CD14-positive monocyte (primary cell): ENCODE results near the gene PTPN14. TPM values are rescaled to one million over a fixed set of nuclear protein-coding genes. Genes with fewer than 3 reads are reported as not detected.

Experiments used
- DNase-seq, 3 donors: peaks; one replicate each; pipeline ENCODE4 v3.0.0-alpha.2; 2011 to 2022
- H2AFZ ChIP-seq: 2 replicates; pipeline ENCODE4 v1.6.0; 2012; ENCODE audit warnings: mild to moderate bottlenecking, low read depth, low read length, inconsistent platforms; ENCODE audit not compliant: insufficient read depth, poor library complexity, severe bottlenecking
- H3K27ac ChIP-seq, 2 donors: 1 replicate in 1 of 2; 2 replicates in 1 of 2; pipeline ENCODE4 v1.5.1; 2012 to 2013; ENCODE audit warnings: low read length in 2 of 2, control low read depth in 1 of 2, inconsistent platforms in 1 of 2, low read depth in 1 of 2, mild to moderate bottlenecking in 1 of 2
- H3K27me3 ChIP-seq, 2 donors: one replicate each; pipeline versions ENCODE4 v1.6.0 to v1.6.1; 2011 to 2013; ENCODE audit warnings: low read length in 2 of 2; ENCODE audit not compliant: control insufficient read depth in 2 of 2, insufficient read depth in 2 of 2
- H3K36me3 ChIP-seq, 2 donors: replicated peaks in 1 of 2; 1 replicate in 1 of 2; 2 replicates in 1 of 2; pipeline versions ENCODE4 v1.5.1 to v1.6.1; 2012 to 2013; ENCODE audit warnings: low read length in 2 of 2, control low read depth in 1 of 2, inconsistent platforms in 1 of 2, mild to moderate bottlenecking in 1 of 2; ENCODE audit not compliant: insufficient read depth in 2 of 2, control insufficient read depth in 1 of 2
- H3K4me1 ChIP-seq, 2 donors: 1 replicate in 1 of 2; 2 replicates in 1 of 2; pipeline versions ENCODE4 v1.5.1 to v1.6.1; 2012 to 2013; ENCODE audit warnings: low read length in 2 of 2, control low read depth in 1 of 2, inconsistent platforms in 1 of 2, mild to moderate bottlenecking in 1 of 2, moderate library complexity in 1 of 2; ENCODE audit not compliant: insufficient read depth in 2 of 2, control insufficient read depth in 1 of 2
- H3K4me2 ChIP-seq: replicated peaks from 2 replicates; pipeline ENCODE3; 2012; ENCODE audit warnings: low read length, moderate library complexity, mild to moderate bottlenecking; ENCODE audit not compliant: poor library complexity, severe bottlenecking; ENCODE audit errors: extremely low read depth
- H3K4me3 ChIP-seq, 3 experiments: fragments of 200-600 bp in 1 of 3; sonication (generic) in 1 of 3; replicated peaks in 1 of 3; 1 replicate in 2 of 3; 2 replicates in 1 of 3; pipeline ENCODE4 v1.5.1; 2011 to 2013; ENCODE audit warnings: low read length in 3 of 3, mild to moderate bottlenecking in 3 of 3, control low read depth in 2 of 3, low read depth in 2 of 3, inconsistent platforms in 1 of 3, moderate library complexity in 1 of 3
- H3K79me2 ChIP-seq: 2 replicates; pipeline ENCODE4 v1.6.0; 2012; ENCODE audit warnings: mild to moderate bottlenecking, control low read depth, inconsistent platforms, low read length, moderate library complexity; ENCODE audit not compliant: insufficient read depth
- H3K9ac ChIP-seq: 2 replicates; pipeline ENCODE4 v1.6.0; 2017; ENCODE audit warnings: low read length, mild to moderate bottlenecking; ENCODE audit not compliant: insufficient read depth, poor library complexity, severe bottlenecking
- H3K9me3 ChIP-seq, 2 donors: replicated peaks in 1 of 2; 1 replicate in 1 of 2; 2 replicates in 1 of 2; pipeline versions ENCODE4 v1.5.1 to v1.6.1; 2012 to 2013; ENCODE audit warnings: low read length in 2 of 2, control low read depth in 1 of 2; ENCODE audit not compliant: control insufficient read depth in 1 of 2, insufficient read depth in 1 of 2
- H4K20me1 ChIP-seq: 2 replicates; pipeline ENCODE4 v1.6.0; 2012; ENCODE audit warnings: mild to moderate bottlenecking, low read length, control low read depth, moderate library complexity; ENCODE audit not compliant: insufficient read depth
- H3K27ac Mint-ChIP-seq, 7 donors: one replicate each; pipeline ENCODE4 v1.8.0; 2020; ENCODE audit warnings: mild to moderate bottlenecking in 7 of 7, mixed read lengths in 7 of 7, moderate library complexity in 6 of 7, inconsistent platforms in 2 of 7
- H3K27me3 Mint-ChIP-seq, 3 donors: one replicate each; pipeline ENCODE4 v1.8.0; 2021 to 2022; ENCODE audit warnings: low read depth in 3 of 3, mild to moderate bottlenecking in 3 of 3, mixed read lengths in 3 of 3, moderate library complexity in 3 of 3, inconsistent platforms in 1 of 3
- H3K36me3 Mint-ChIP-seq, 2 donors: one replicate each; pipeline ENCODE4 v1.8.0; 2020; ENCODE audit warnings: mixed read lengths in 2 of 2, inconsistent platforms in 1 of 2, mild to moderate bottlenecking in 1 of 2
- H3K4me1 Mint-ChIP-seq: one replicate; pipeline ENCODE4 v1.8.0; 2020; ENCODE audit warnings: mild to moderate bottlenecking, mixed read lengths
- H3K4me3 Mint-ChIP-seq, 2 donors: one replicate each; pipeline ENCODE4 v1.8.0; 2020; ENCODE audit warnings: mild to moderate bottlenecking in 2 of 2, mixed read lengths in 2 of 2, moderate library complexity in 1 of 2
- H3K9me3 Mint-ChIP-seq, 7 donors: one replicate each; pipeline ENCODE4 v1.8.0; 2020 to 2022; ENCODE audit warnings: mixed read lengths in 7 of 7, mild to moderate bottlenecking in 6 of 7, moderate library complexity in 6 of 7, inconsistent platforms in 2 of 7
- WGBS: methylation state at CpG from one replicate; pipeline ENCODE4 v1.1.5; 2013; ENCODE audit warnings: missing lambda C conversion rate; ENCODE audit not compliant: insufficient coverage; 5-methylcytosine and 5-hydroxymethylcytosine counted together
- intact Hi-C, 2 donors: fragments of 100-400 bp; cut with micrococcal nuclease; formaldehyde crosslinking; loops; one replicate each; pipeline versions ENCODE4 v1.15.0 to v1.15.1; 2023
- polyA plus RNA-seq, 3 donors: library from polyadenylated mRNA; depleted of rRNA in 1 of 3; unstranded in 2 of 3; stranded (reverse) in 1 of 3; fragments of 300-500 nt in 2 of 3; fragments of >200 nt in 1 of 3; fragmentation: Illumina TruSeq in 2 of 3; gene quantifications; 1 replicate in 2 of 3; 2 replicates in 1 of 3; pipeline ENCODE4 v1.2.3, GENCODE V29; 2012 to 2021
- TF ChIP-seq, protein P1 (sequence below): fragments of 200-600 bp; IDR thresholded peaks from one replicate; pipeline ENCODE4 v1.8.0; 2022; ENCODE audit warnings: antibody characterized with exemption, mild to moderate bottlenecking

Gene PTPN14
- polyA plus RNA-seq, 3 donors: 0.01 TPM; not detected in 1

GRCh38 chr1:214547747-214548146, 3.7 kb downstream of the PTPN14 start:
- H3K4me1 Mint-ChIP-seq: peaks cover 13% of the 10 kb centered on the region
- peaks cover 7 to 8% of the 10 kb centered on the region in 2 donors for H3K4me1 ChIP-seq
- H3K27me3 ChIP-seq: peaks cover 34 to 46% of the 10 kb centered on the region in 2 donors
- no peaks in the 10 kb centered on the region for H3K36me3 ChIP-seq
- no peak overlapping the region for H2AFZ ChIP-seq
- no peaks in the 10 kb centered on the region for H3K79me2 ChIP-seq
- H3K4me2 ChIP-seq: no peak overlapping the region
- TF ChIP-seq, protein P1, sequence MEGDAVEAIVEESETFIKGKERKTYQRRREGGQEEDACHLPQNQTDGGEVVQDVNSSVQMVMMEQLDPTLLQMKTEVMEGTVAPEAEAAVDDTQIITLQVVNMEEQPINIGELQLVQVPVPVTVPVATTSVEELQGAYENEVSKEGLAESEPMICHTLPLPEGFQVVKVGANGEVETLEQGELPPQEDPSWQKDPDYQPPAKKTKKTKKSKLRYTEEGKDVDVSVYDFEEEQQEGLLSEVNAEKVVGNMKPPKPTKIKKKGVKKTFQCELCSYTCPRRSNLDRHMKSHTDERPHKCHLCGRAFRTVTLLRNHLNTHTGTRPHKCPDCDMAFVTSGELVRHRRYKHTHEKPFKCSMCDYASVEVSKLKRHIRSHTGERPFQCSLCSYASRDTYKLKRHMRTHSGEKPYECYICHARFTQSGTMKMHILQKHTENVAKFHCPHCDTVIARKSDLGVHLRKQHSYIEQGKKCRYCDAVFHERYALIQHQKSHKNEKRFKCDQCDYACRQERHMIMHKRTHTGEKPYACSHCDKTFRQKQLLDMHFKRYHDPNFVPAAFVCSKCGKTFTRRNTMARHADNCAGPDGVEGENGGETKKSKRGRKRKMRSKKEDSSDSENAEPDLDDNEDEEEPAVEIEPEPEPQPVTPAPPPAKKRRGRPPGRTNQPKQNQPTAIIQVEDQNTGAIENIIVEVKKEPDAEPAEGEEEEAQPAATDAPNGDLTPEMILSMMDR: no peak
- no peak overlapping the region for H3K27ac Mint-ChIP-seq
- no peaks in the 10 kb centered on the region for H3K9me3 ChIP-seq
- no peak overlapping the region for H3K4me3 ChIP-seq
- H3K9ac ChIP-seq: no peak overlapping the region
- no peak overlapping the region for H3K4me3 Mint-ChIP-seq
- no peak for DNase-seq
- peaks cover 0 to 4% of the 10 kb centered on the region in 2 donors for H3K36me3 Mint-ChIP-seq
- no peak overlapping the region for H3K27ac ChIP-seq
- intact Hi-C loops: no loop called here
- no peaks in the 10 kb centered on the region for H4K20me1 ChIP-seq
- H3K27me3 Mint-ChIP-seq: peaks cover 41 to 53% (median 47%) of the 10 kb centered on the region in 3 donors
- peaks cover 0 to 13% (median 2%) of the 10 kb centered on the region in 7 donors for H3K9me3 Mint-ChIP-seq

GRCh38 chr1:214546886-214547641, 4.3 kb downstream of the PTPN14 start:
- peaks cover 0 to 12% (median 2%) of the 10 kb centered on the region in 7 donors for H3K9me3 Mint-ChIP-seq
- Histone ChIP-seq H4K20me1 (no peaks in the 10 kb centered on the region), H3K27me3 (peaks cover 27 to 39% of the 10 kb centered on the region in 2 donors), H3K4me2 (no peak overlapping the region), H3K27ac (no peak overlapping the region), H3K9ac (no peak overlapping the region), H2AFZ (no peak overlapping the region), H3K4me3 (no peak overlapping the region), H3K36me3 (no peaks in the 10 kb centered on the region), H3K4me1 (peaks cover 3 to 8% of the 10 kb centered on the region in 2 donors), H3K79me2 (no peaks in the 10 kb centered on the region), H3K9me3 (no peaks in the 10 kb centered on the region)
- H3K36me3 Mint-ChIP-seq: peaks cover 0 to 4% of the 10 kb centered on the region in 2 donors
- H3K4me3 Mint-ChIP-seq: no peak overlapping the region
- no peak for DNase-seq
- intact Hi-C loops: no loop called here
- peaks cover 39 to 47% (median 40%) of the 10 kb centered on the region in 3 donors for H3K27me3 Mint-ChIP-seq
- TF ChIP-seq, protein P1: no peak
- peaks cover 9% of the 10 kb centered on the region for H3K4me1 Mint-ChIP-seq
- WGBS: 83% methylated on average over 3 of the region's 6 CpGs
- H3K27ac Mint-ChIP-seq: no peak overlapping the region
